HG03520 (cell line): ENCODE data around the gene GPR78.
"Not testable (repeated sequence)": the region's sequence is repeated elsewhere in the genome, so short reads cannot be mapped to it uniquely, and the experiment has no call there.

Experiments
- ATAC-seq: cut with Tn5 transposase; IDR thresholded peaks from one replicate; pipeline ENCODE4 v1.9.1; 2021; ENCODE audit warnings: mild to moderate bottlenecking, moderate library complexity; ENCODE audit not compliant: unreplicated experiment

Gene GPR78

GRCh38 chr4:8613421-8614364, 33.5 kb downstream of the GPR78 start:
- ATAC-seq: no peak

GRCh38 chr4:8614365-8615193, 34.4 kb downstream of the GPR78 start:
- ATAC-seq: no peak

- ATAC-seq: no peak
Observed at GRCh38 chr4:8615366-8615765, 35.2 kb downstream of the GPR78 start.

- ATAC-seq: no peak
Observed at GRCh38 chr4:8615921-8616787, 36.0 kb downstream of the GPR78 start.

GRCh38 chr4:8616831-8617230, 36.6 kb downstream of the GPR78 start:
- no peak for ATAC-seq

- ATAC-seq: no peak
Observed at GRCh38 chr4:8617486-8618040, 37.4 kb downstream of the GPR78 start.

- ATAC-seq: no peak
Observed at GRCh38 chr4:8618421-8618820, 38.2 kb downstream of the GPR78 start.

- no peak for ATAC-seq
Observed at GRCh38 chr4:8618961-8619720, 38.9 kb downstream of the GPR78 start.

GRCh38 chr4:8621135-8621534, 40.9 kb downstream of the GPR78 start:
- ATAC-seq: not testable (repeated sequence)

- ATAC-seq: not testable (repeated sequence)
Observed at GRCh38 chr4:8624601-8625272, 44.5 kb downstream of the GPR78 start.

- not testable (repeated sequence) for ATAC-seq
Observed at GRCh38 chr4:8630240-8630905, 50.2 kb downstream of the GPR78 start.

- not testable (repeated sequence) for ATAC-seq
Observed at GRCh38 chr4:8631896-8632295, 51.7 kb downstream of the GPR78 start.

GRCh38 chr4:8634773-8635172, 54.6 kb downstream of the GPR78 start:
- ATAC-seq: not testable (repeated sequence)

GRCh38 chr4:8635897-8636554, 55.8 kb downstream of the GPR78 start:
- ATAC-seq: not testable (repeated sequence)
